IMR-90 (cell line): Measurements from ENCODE around the gene TMEM40. TPM values are rescaled to one million over a fixed set of nuclear protein-coding genes. Genes with fewer than 3 reads are reported as not detected.
A peak's percentile ranks its signal among the peaks of the same experiment; 100 is the strongest.

ENCODE experiments used
- ATAC-seq: fragments of 200-7000 bp; cut with Tn5 transposase; 2 replicates; pipeline ENCODE4 v1.9.1; 2020; ENCODE audit warnings: low read depth, mild to moderate bottlenecking, moderate library complexity
- BruUV-seq: library from RNA; stranded (reverse); fragments of 400-500 nt; replicated peaks from 2 replicates; lab custom pipeline; 2021; lab: Mats Ljungman, UMichigan
- CTCF ChIA-PET: fragments of 300-600 bp; formaldehyde crosslinking; extraction: SDS; loops from one replicate; lab custom pipeline; 2021; ENCODE audit warnings: antibody characterized with exemption; lab: Yijun Ruan, JAX
- POLR2A ChIA-PET: fragments of 300-600 bp; sonication (Branson Sonifier 250); formaldehyde crosslinking; loops from one replicate; lab custom pipeline; 2022; ENCODE audit warnings: antibody characterized with exemption; ENCODE audit not compliant: unreplicated experiment; lab: Charles Lee
- DNase-seq: peaks from one replicate; pipeline ENCODE4 v3.0.0; 2013
- H2AFZ ChIP-seq: replicated peaks from 2 replicates; pipeline ENCODE3; 2013; ENCODE audit warnings: low read length, mild to moderate bottlenecking; ENCODE audit not compliant: poor library complexity
- H2AK5ac ChIP-seq: 2 replicates; pipeline ENCODE4 v1.6.1; 2013; ENCODE audit warnings: low read depth, low read length, inconsistent platforms
- H2AK9ac ChIP-seq: replicated peaks from 2 replicates; pipeline ENCODE3; 2013; ENCODE audit warnings: mild to moderate bottlenecking, low read depth, low read length, moderate library complexity; ENCODE audit not compliant: poor library complexity
- H2BK120ac ChIP-seq: 2 replicates; pipeline ENCODE4 v1.6.1; 2013; ENCODE audit warnings: low read depth, low read length, inconsistent platforms
- H2BK15ac ChIP-seq: 3 replicates; pipeline ENCODE4 v1.6.1; 2013; ENCODE audit warnings: low read depth, low read length, inconsistent platforms
- H2BK20ac ChIP-seq: 2 replicates; pipeline ENCODE4 v1.6.1; 2013; ENCODE audit warnings: low read depth, mild to moderate bottlenecking, inconsistent platforms, low read length, moderate library complexity
- H2BK5ac ChIP-seq: 2 replicates; pipeline ENCODE4 v1.6.1; 2013; ENCODE audit warnings: mild to moderate bottlenecking, low read depth, low read length, inconsistent platforms; ENCODE audit not compliant: poor library complexity, severe bottlenecking
- H3K14ac ChIP-seq: replicated peaks from 2 replicates; pipeline ENCODE4 v1.6.1; 2013; ENCODE audit warnings: low read depth, low read length, inconsistent platforms
- H3K18ac ChIP-seq: 2 replicates; pipeline ENCODE4 v1.6.1; 2013; ENCODE audit warnings: low read depth, low read length, control low read depth
- H3K23ac ChIP-seq: 2 replicates; pipeline ENCODE4 v1.6.1; 2013; ENCODE audit warnings: low read depth, low read length, inconsistent platforms
- H3K27ac ChIP-seq: 2 replicates; pipeline ENCODE4 v1.5.1; 2013; ENCODE audit warnings: mild to moderate bottlenecking, control low read depth, low read length; ENCODE audit not compliant: insufficient read depth
- H3K27me3 ChIP-seq: 2 replicates; pipeline ENCODE4 v1.6.1; 2013; ENCODE audit warnings: low read length; ENCODE audit not compliant: control insufficient read depth, insufficient read depth
- H3K36me3 ChIP-seq: 2 replicates; pipeline ENCODE4 v1.6.1; 2013; ENCODE audit warnings: low read length, mixed read lengths; ENCODE audit not compliant: control insufficient read depth, insufficient read depth
- H3K4ac ChIP-seq: 2 replicates; pipeline ENCODE4 v1.6.1; 2013; ENCODE audit warnings: low read depth, low read length, inconsistent platforms
- H3K4me1 ChIP-seq: 2 replicates; pipeline ENCODE4 v1.6.1; 2013; ENCODE audit warnings: low read length, mixed read lengths; ENCODE audit not compliant: control insufficient read depth, insufficient read depth
- H3K4me2 ChIP-seq: 2 replicates; pipeline ENCODE4 v1.6.1; 2013; ENCODE audit warnings: low read depth, mild to moderate bottlenecking, control low read depth, low read length, moderate library complexity
- H3K4me3 ChIP-seq: 2 replicates; pipeline ENCODE4 v1.5.1; 2013; ENCODE audit warnings: low read depth, mild to moderate bottlenecking, control low read depth, low read length, moderate library complexity; ENCODE audit not compliant: insufficient read depth
- H3K56ac ChIP-seq: 2 replicates; pipeline ENCODE4 v1.6.1; 2013; ENCODE audit warnings: low read length, inconsistent platforms; ENCODE audit not compliant: insufficient read depth; ENCODE audit errors: extremely low read depth
- H3K79me1 ChIP-seq, 2 experiments: 2 replicates each; pipeline ENCODE4 v1.6.1; 2013; ENCODE audit warnings: low read length in 2 of 2, inconsistent platforms in 1 of 2, low read depth in 1 of 2
- H3K9ac ChIP-seq: 2 replicates; pipeline ENCODE4 v1.6.1; 2013; ENCODE audit warnings: low read depth, low read length, control low read depth
- H3K9me1 ChIP-seq: 2 replicates; pipeline ENCODE4 v1.6.1; 2013; ENCODE audit warnings: low read length, inconsistent platforms; ENCODE audit not compliant: insufficient read depth
- H3K9me3 ChIP-seq: 2 replicates; pipeline ENCODE4 v1.6.1; 2013; ENCODE audit warnings: low read length; ENCODE audit not compliant: control insufficient read depth, insufficient read depth
- H4K20me1 ChIP-seq: 2 replicates; pipeline ENCODE4 v1.6.1; 2013; ENCODE audit warnings: low read length, inconsistent platforms; ENCODE audit not compliant: insufficient read depth
- H4K5ac ChIP-seq: 2 replicates; pipeline ENCODE4 v1.6.1; 2013; ENCODE audit warnings: mild to moderate bottlenecking, low read depth, low read length, control low read depth
- H4K8ac ChIP-seq, 2 experiments: 2 replicates each; pipeline ENCODE4 v1.6.1; 2013; ENCODE audit warnings: low read depth in 2 of 2, low read length in 2 of 2, control low read depth in 1 of 2, inconsistent platforms in 1 of 2
- H4K91ac ChIP-seq: 2 replicates; pipeline ENCODE4 v1.6.1; 2013; ENCODE audit warnings: low read depth, low read length, inconsistent platforms; ENCODE audit not compliant: insufficient read depth
- BHLHE40 ChIP-seq: fragments of 150-350 bp; IDR thresholded peaks from 2 replicates; pipeline ENCODE4 v1.6.1; 2016; ENCODE audit warnings: mild to moderate bottlenecking, low read depth, low read length
- CEBPB ChIP-seq: IDR thresholded peaks from 2 replicates; pipeline ENCODE4 v1.6.1; 2012; ENCODE audit warnings: low read depth, low read length, improper control_type of control experiment
- CHD1 ChIP-seq: IDR thresholded peaks from 2 replicates; pipeline ENCODE4 v1.6.1; 2012; ENCODE audit warnings: low read depth, low read length, improper control_type of control experiment
- FOS ChIP-seq: fragments of 150-350 bp; IDR thresholded peaks from 2 replicates; pipeline ENCODE4 v1.6.1; 2016; ENCODE audit warnings: low read depth, low read length
- MXI1 ChIP-seq: IDR thresholded peaks from 2 replicates; pipeline ENCODE4 v1.6.1; 2012; ENCODE audit warnings: low read depth, mild to moderate bottlenecking, low read length, moderate library complexity, borderline replicate concordance
- RAD21 ChIP-seq: IDR thresholded peaks from 2 replicates; pipeline ENCODE4 v1.6.1; 2012; ENCODE audit warnings: low read length, improper control_type of control experiment
- RFX5 ChIP-seq: IDR thresholded peaks from 2 replicates; pipeline ENCODE4 v1.8.0; 2012; ENCODE audit warnings: low read depth, mild to moderate bottlenecking, low read length, moderate library complexity
- SMC3 ChIP-seq: fragments of 150-350 bp; IDR thresholded peaks from 2 replicates; pipeline ENCODE4 v1.6.1; 2016; ENCODE audit warnings: low read depth, mild to moderate bottlenecking, antibody characterized with exemption, low read length, moderate library complexity
- WGBS, 2 experiments: methylation state at CpG; one replicate each; pipeline versions ENCODE4 v1.1.5 to v1.1.7; 2013; ENCODE audit warnings: missing lambda C conversion rate in 2 of 2; ENCODE audit not compliant: insufficient read length in 1 of 2; ENCODE audit errors: extremely low coverage in 2 of 2; 5-methylcytosine and 5-hydroxymethylcytosine counted together
- dilution Hi-C: fragments of 300-500 bp; cut with HindIII; formaldehyde crosslinking; loops from one replicate; pipeline ENCODE4 v1.14.3; 2018; ENCODE audit warnings: low sequenced_read_pairs; ENCODE audit not compliant: unreplicated experiment
- in situ Hi-C: fragments of 300-500 bp; cut with MboI; formaldehyde crosslinking; loops from 3 replicates; pipeline ENCODE4 v1.14.3; 2019; ENCODE audit warnings: low sequenced_read_pairs, inconsistent platforms, mixed read lengths
- intact Hi-C: fragments of 100-400 bp; cut with micrococcal nuclease; formaldehyde crosslinking; loops from 2 replicates; pipeline ENCODE4 v1.10.0; 2022
- polyA plus RNA-seq, 3 experiments: library from polyadenylated mRNA; depleted of rRNA; stranded (reverse); fragments of >200 nt; gene quantifications; 2 replicates each; pipeline ENCODE4 v1.2.3, GENCODE V29; 2012; ENCODE audit warnings: low replicate concordance in 1 of 3
- total RNA-seq: library from RNA; depleted of rRNA; stranded (reverse); fragments of >200 nt; gene quantifications from 2 replicates; pipeline ENCODE4 v1.2.3, GENCODE V29; 2012
- TF ChIP-seq, protein P1 (sequence below): conservative IDR thresholded peaks from 2 replicates; pipeline ENCODE4 v1.5.1; 2012; ENCODE audit warnings: mild to moderate bottlenecking, low read depth, low read length, improper control_type of control experiment
- TF ChIP-seq, protein P2 (sequence below): fragments of 150-350 bp; IDR thresholded peaks from 2 replicates; pipeline ENCODE4 v1.6.1; 2016; ENCODE audit warnings: low read depth, mild to moderate bottlenecking, low read length, moderate library complexity, borderline replicate concordance

The TMEM40 gene
- total and polyA plus RNA-seq, 2 of the 4 experiments (the other 2 are of a cell fraction): 0.27 TPM; not detected in 1

DNA sequence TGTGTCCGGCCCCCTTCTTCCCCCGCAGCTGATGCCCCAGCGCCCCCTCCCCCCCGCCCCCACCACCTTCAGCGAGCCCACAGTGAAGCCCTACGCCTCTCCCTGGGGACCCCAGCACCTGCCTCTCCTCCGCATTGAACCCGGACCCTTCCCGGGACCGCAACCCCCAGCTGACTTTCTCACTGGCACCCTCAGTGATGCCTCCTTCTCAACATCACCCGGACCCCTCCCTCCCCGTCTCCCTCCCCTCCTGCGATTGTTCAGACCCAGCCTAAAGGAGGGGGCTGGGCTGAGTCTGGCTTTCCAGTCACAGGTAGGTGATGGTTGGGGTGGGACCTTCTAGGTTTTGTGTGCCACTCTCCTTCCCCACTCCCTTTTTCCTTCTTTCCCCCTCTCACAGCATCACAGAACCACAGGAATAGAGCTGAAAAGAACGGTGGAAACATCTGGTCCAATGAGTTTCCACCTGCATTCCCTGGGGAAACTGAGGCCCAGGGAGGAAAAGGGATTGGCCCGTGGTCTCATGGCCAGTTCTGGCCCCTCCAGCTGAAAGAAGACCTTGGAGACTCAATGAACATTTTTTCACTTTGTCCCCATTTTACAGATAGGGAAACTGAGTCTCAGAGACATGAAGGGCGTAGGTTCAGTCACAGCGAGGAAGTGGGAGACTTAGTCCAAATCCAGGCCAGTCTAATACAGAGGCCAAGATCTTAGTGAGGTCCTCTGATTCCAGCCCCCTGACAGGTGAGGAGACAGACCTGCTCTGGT, 38.2 kb upstream of the TMEM40 start:
- no peaks in the 10 kb centered on the region for H3K27me3 ChIP-seq
- in situ Hi-C loops (no loop called here), dilution Hi-C loops (no loop called here), intact Hi-C loops (no loop called here)
- no peak overlapping the region for H4K91ac ChIP-seq
- no peaks in the 10 kb centered on the region for H3K9me3 ChIP-seq
- no peak overlapping the region for H3K56ac ChIP-seq
- H2AK9ac ChIP-seq: peak overlapping the region; percentile 66
- H3K4ac ChIP-seq: no peak overlapping the region; the same call in 1 of the 2 replicates
- no peak overlapping the region for H3K18ac ChIP-seq
- H3K9me1 ChIP-seq: peaks cover 11% of the 10 kb centered on the region
- no peaks in the 10 kb centered on the region for H4K20me1 ChIP-seq
- H2BK15ac ChIP-seq: no peak overlapping the region
- no peak overlapping the region; the same call in 1 of the 2 replicates for H2AK5ac ChIP-seq
- H3K9ac ChIP-seq: no peak overlapping the region
- POLR2A ChIA-PET: interaction anchor here (0.8 kb wide), 1 partner anchor 94 kb away, joined by 3 read pairs; no protein-coding TSS in a partner anchor
- BruUV-seq: no TSS peak
- H2BK20ac ChIP-seq: no peak overlapping the region
- WGBS, 2 experiments: 80% methylated on average over 1 of the region's 17 CpGs; no CpG with 5 or more reads in 1 of the 2 experiments
- no peak for ATAC-seq
- H3K27ac ChIP-seq: no peak overlapping the region
- peak overlapping the region; percentile 79 for H3K4me3 ChIP-seq
- no peak overlapping the region; the same call in 1 of the 2 replicates for H4K5ac ChIP-seq
- peaks cover 0 to 8% of the 10 kb centered on the region in 2 experiments; a peak in 2 of 4 replicates for H3K79me1 ChIP-seq
- no peaks in the 10 kb centered on the region for H3K36me3 ChIP-seq
- CTCF ChIA-PET: interaction anchor here (1.7 kb wide), 1 partner anchor 13 kb away, joined by 7 read pairs; no protein-coding TSS in a partner anchor
- no peak for TF ChIP-seq SMC3
- TF ChIP-seq CHD1: no peak
- no peak for TF ChIP-seq MXI1
- TF ChIP-seq, protein P1, sequence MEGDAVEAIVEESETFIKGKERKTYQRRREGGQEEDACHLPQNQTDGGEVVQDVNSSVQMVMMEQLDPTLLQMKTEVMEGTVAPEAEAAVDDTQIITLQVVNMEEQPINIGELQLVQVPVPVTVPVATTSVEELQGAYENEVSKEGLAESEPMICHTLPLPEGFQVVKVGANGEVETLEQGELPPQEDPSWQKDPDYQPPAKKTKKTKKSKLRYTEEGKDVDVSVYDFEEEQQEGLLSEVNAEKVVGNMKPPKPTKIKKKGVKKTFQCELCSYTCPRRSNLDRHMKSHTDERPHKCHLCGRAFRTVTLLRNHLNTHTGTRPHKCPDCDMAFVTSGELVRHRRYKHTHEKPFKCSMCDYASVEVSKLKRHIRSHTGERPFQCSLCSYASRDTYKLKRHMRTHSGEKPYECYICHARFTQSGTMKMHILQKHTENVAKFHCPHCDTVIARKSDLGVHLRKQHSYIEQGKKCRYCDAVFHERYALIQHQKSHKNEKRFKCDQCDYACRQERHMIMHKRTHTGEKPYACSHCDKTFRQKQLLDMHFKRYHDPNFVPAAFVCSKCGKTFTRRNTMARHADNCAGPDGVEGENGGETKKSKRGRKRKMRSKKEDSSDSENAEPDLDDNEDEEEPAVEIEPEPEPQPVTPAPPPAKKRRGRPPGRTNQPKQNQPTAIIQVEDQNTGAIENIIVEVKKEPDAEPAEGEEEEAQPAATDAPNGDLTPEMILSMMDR: no peak
- no peak for TF ChIP-seq RAD21
- TF ChIP-seq RFX5: no peak
- TF ChIP-seq, protein P2, sequence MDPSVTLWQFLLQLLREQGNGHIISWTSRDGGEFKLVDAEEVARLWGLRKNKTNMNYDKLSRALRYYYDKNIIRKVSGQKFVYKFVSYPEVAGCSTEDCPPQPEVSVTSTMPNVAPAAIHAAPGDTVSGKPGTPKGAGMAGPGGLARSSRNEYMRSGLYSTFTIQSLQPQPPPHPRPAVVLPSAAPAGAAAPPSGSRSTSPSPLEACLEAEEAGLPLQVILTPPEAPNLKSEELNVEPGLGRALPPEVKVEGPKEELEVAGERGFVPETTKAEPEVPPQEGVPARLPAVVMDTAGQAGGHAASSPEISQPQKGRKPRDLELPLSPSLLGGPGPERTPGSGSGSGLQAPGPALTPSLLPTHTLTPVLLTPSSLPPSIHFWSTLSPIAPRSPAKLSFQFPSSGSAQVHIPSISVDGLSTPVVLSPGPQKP: no peak
- TF ChIP-seq CEBPB: no peak
- no peak for TF ChIP-seq BHLHE40
- TF ChIP-seq FOS: no peak
- H3K23ac ChIP-seq: no peak overlapping the region; the same call in 1 of the 2 replicates
- H3K14ac ChIP-seq: no peak overlapping the region
- H2BK120ac ChIP-seq: no peak overlapping the region
- H2BK5ac ChIP-seq: no peak overlapping the region
- peak overlapping the region; percentile 99 for H2AFZ ChIP-seq
- no peak for DNase-seq
- H4K8ac ChIP-seq: peak overlapping the region in 1 of 2 experiments; percentile 29; a peak in 2 of 4 replicates
- H3K4me1 ChIP-seq: peaks cover 5% of the 10 kb centered on the region
- peak overlapping the region; percentile 32; the same call in 1 of the 2 replicates for H3K4me2 ChIP-seq
